ENCODE results near the gene AMZ1. TPM values are rescaled to one million over a fixed set of nuclear protein-coding genes. Genes with fewer than 3 reads are reported as not detected.
"Not testable (repeated sequence)": the region's sequence is repeated elsewhere in the genome, so short reads cannot be mapped to it uniquely, and the experiment has no call there.

AMZ1 gene
- total RNA-seq, 1 experiment from 2014 or later: not detected

GRCh38 chr7:2725178-2726105, 37.4 kb downstream of the AMZ1 start:
- DNase-seq (ENCODE audit: low read depth): no peak

GRCh38 chr7:2726316-2727018, 38.5 kb downstream of the AMZ1 start:
- no peak for DNase-seq (ENCODE audit: low read depth)

GRCh38 chr7:2727206-2727605, 39.2 kb downstream of the AMZ1 start:
- DNase-seq (ENCODE audit: low read depth): not testable (repeated sequence)

- no peak for DNase-seq (ENCODE audit: low read depth)
Measured at GRCh38 chr7:2728316-2729030, 40.5 kb downstream of the AMZ1 start.

GRCh38 chr7:2729031-2729892, 41.3 kb downstream of the AMZ1 start:
- no peak for DNase-seq (ENCODE audit: low read depth)

- peak; percentile 54 for DNase-seq (ENCODE audit: low read depth)
Measured at GRCh38 chr7:2729893-2730716, 42.1 kb downstream of the AMZ1 start.

GRCh38 chr7:2730846-2731770, 43.1 kb downstream of the AMZ1 start:
- DNase-seq (ENCODE audit: low read depth): no peak

GRCh38 chr7:2732388-2732787, 44.4 kb downstream of the AMZ1 start:
- DNase-seq (ENCODE audit: low read depth): no peak

GRCh38 chr7:2732959-2733584, 45.1 kb downstream of the AMZ1 start:
- peak; percentile 38 for DNase-seq (ENCODE audit: low read depth)

- no peak for DNase-seq (ENCODE audit: low read depth)
Measured at GRCh38 chr7:2734084-2734686, 46.2 kb downstream of the AMZ1 start.

GRCh38 chr7:2734751-2735571, 47.0 kb downstream of the AMZ1 start:
- peak; percentile 30 for DNase-seq (ENCODE audit: low read depth)

- DNase-seq (ENCODE audit: low read depth): no peak
Measured at GRCh38 chr7:2735744-2736143, 47.7 kb downstream of the AMZ1 start.

- no peak for DNase-seq (ENCODE audit: low read depth)
Measured at GRCh38 chr7:2736411-2736914, 48.5 kb downstream of the AMZ1 start.

GRCh38 chr7:2737005-2737743, 49.2 kb downstream of the AMZ1 start:
- not testable (repeated sequence) for DNase-seq (ENCODE audit: low read depth)

- no peak for DNase-seq (ENCODE audit: low read depth)
Measured at GRCh38 chr7:2737771-2738540, 50.0 kb downstream of the AMZ1 start.

Measured in LHCN-M2 (cell line).